ENCODE data around the gene BGN. TPM values are rescaled to one million over a fixed set of nuclear protein-coding genes. Genes with fewer than 3 reads are reported as not detected.
A peak's percentile ranks its signal among the peaks of the same experiment; 100 is the strongest.

BGN gene
- total and polyA plus RNA-seq, 2 donors from 2014 or later = 164 to 288 TPM

DNA sequence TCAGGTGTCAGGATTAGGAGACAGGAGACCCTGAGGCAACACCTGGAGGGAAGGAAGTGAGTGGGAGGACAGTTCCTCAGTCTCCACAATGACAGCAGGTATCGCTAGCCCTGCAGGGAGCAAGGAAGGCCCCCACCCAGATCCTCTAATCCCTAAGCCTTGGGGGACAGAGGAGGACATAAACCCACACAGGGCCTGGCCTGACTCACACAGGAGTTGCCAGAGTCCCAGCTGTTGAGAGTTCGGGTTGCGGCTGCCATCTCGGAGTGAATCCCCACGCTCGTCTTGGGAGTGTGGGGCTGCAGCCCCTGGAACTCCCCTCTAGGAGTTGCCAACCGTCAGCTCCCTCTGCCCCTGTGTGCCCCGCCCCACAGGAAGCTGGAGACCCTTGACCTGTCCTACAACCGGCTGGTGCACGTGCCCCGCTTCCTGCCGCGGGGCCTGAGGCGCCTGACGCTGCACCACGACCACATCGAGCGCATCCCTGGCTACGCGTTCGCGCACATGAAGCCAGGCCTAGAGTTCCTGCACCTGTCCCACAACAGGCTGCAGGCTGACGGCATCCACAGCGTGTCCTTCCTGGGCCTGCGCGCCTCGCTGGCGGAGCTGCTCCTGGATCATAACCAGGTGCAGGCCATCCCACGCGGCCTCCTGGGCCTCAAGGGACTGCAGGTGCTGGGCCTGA is 9.2 kb upstream of the BGN start:
- H3K27me3 ChIP-seq (ENCODE audit: control insufficient read depth, insufficient read depth, low read length) = no peaks in the 10 kb centered on the region
- no peak overlapping the region for H3K4me3 ChIP-seq (ENCODE audit: low read length in 3 of 3)
- peaks cover 0 to 6% (median 0%) of the 10 kb centered on the region in 3 donors for H3K4me1 ChIP-seq (ENCODE audit: control insufficient read depth in 2 of 3, insufficient read depth in 2 of 3, low read depth in 1 of 3, low read length in 3 of 3)
- no peak for FAIRE-seq
- no peak for DNase-seq
- H3K9me3 ChIP-seq (ENCODE audit: control insufficient read depth in 2 of 3, insufficient read depth in 1 of 3, low read length in 3 of 3) = no peaks in the 10 kb centered on the region
- H3K36me3 ChIP-seq (ENCODE audit: control insufficient read depth in 2 of 3, insufficient read depth in 3 of 3, low read length in 3 of 3) = no peaks in the 10 kb centered on the region
- H3K27ac ChIP-seq (ENCODE audit: low read depth in 2 of 2, low read length in 2 of 2) = no peak overlapping the region
- TF ChIP-seq, protein P1, sequence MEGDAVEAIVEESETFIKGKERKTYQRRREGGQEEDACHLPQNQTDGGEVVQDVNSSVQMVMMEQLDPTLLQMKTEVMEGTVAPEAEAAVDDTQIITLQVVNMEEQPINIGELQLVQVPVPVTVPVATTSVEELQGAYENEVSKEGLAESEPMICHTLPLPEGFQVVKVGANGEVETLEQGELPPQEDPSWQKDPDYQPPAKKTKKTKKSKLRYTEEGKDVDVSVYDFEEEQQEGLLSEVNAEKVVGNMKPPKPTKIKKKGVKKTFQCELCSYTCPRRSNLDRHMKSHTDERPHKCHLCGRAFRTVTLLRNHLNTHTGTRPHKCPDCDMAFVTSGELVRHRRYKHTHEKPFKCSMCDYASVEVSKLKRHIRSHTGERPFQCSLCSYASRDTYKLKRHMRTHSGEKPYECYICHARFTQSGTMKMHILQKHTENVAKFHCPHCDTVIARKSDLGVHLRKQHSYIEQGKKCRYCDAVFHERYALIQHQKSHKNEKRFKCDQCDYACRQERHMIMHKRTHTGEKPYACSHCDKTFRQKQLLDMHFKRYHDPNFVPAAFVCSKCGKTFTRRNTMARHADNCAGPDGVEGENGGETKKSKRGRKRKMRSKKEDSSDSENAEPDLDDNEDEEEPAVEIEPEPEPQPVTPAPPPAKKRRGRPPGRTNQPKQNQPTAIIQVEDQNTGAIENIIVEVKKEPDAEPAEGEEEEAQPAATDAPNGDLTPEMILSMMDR (IDR thresholded peaks at IDR 0.05; ENCODE audit: borderline replicate concordance, extremely low read depth, insufficient read depth) = no peak
- H3K9ac ChIP-seq (ENCODE audit: low read length in 3 of 3) = no peak overlapping the region
- intact Hi-C loops (cut with DNase I) = no loop called here

DNA sequence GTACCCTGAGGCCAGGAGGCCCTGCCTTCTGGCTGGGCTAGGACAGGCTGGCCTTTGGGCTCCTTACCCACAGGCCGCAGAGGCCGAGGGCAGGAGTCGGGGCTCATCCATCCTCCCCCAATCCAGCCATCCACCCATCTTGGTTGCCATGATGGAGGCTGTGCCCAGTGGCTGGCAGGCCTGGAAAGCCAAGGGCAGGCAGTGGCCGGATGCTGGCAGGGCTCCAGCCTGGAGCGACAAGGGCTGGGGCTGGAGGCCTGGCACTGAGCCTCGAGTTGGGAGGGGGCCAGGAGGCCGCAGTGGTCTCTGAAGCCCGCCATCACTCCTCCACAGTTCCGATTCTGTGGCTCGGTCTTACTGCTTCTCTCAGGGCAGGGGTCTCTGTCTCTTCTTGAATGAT is 8.6 kb upstream of the BGN start:
- FAIRE-seq = no peak
- Histone ChIP-seq H3K9me3 (ENCODE audit: control insufficient read depth in 2 of 3, insufficient read depth in 1 of 3, low read length in 3 of 3) (no peaks in the 10 kb centered on the region), H3K9ac (ENCODE audit: low read length in 3 of 3) (no peak overlapping the region), H3K27me3 (ENCODE audit: control insufficient read depth, insufficient read depth, low read length) (no peaks in the 10 kb centered on the region), H3K36me3 (ENCODE audit: control insufficient read depth in 2 of 3, insufficient read depth in 3 of 3, low read length in 3 of 3) (no peaks in the 10 kb centered on the region), H3K27ac (ENCODE audit: low read depth in 2 of 2, low read length in 2 of 2) (no peak overlapping the region), H3K4me3 (ENCODE audit: low read length in 3 of 3) (no peak overlapping the region), H3K4me1 (ENCODE audit: control insufficient read depth in 2 of 3, insufficient read depth in 2 of 3, low read depth in 1 of 3, low read length in 3 of 3) (peaks cover 0 to 6% (median 0%) of the 10 kb centered on the region in 3 donors)
- TF ChIP-seq, protein P1 (IDR thresholded peaks at IDR 0.05; ENCODE audit: borderline replicate concordance, extremely low read depth, insufficient read depth) = no peak
- intact Hi-C loops (cut with DNase I) = no loop called here
- DNase-seq = no peak

DNA sequence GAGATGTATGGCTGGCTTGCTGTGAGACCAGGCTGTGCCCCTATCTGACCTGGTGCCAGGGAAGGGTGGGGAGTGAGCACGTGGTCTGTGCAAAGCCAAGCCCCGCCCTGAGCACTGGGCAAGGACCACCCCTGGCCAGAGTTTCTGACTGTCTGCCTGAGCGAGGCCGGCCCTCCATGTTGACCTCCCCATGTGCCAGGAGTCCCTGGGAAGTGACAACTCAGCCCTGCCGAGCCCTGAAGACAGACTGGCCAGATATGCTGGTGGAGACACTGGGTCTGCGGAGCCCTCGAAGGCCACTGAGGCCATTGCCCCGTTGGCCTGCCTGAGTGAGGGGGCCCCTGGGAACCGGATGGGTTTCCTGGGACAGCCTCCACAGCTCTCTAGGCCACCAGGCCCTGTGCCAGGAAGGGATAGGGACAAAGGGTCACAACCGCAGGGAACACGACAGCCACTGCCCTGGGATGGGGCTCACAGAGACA is 7.1 kb upstream of the BGN start:
- TF ChIP-seq, protein P1 (IDR thresholded peaks at IDR 0.05; ENCODE audit: borderline replicate concordance, extremely low read depth, insufficient read depth) = no peak
- no peaks in the 10 kb centered on the region for H3K36me3 ChIP-seq (ENCODE audit: control insufficient read depth in 2 of 3, insufficient read depth in 3 of 3, low read length in 3 of 3)
- H3K4me1 ChIP-seq (ENCODE audit: control insufficient read depth in 2 of 3, insufficient read depth in 2 of 3, low read depth in 1 of 3, low read length in 3 of 3) = peaks cover 0 to 13% (median 0%) of the 10 kb centered on the region in 3 donors
- H3K27ac ChIP-seq (ENCODE audit: low read depth in 2 of 2, low read length in 2 of 2) = peak overlapping the region; percentile 43 to 52
- no peak overlapping the region for H3K4me3 ChIP-seq (ENCODE audit: low read length in 3 of 3)
- intact Hi-C loops (cut with DNase I) = no loop called here
- H3K9me3 ChIP-seq (ENCODE audit: control insufficient read depth in 2 of 3, insufficient read depth in 1 of 3, low read length in 3 of 3) = no peaks in the 10 kb centered on the region
- FAIRE-seq (no peak), DNase-seq (peak in 1 of 5 donors; percentile 86)
- H3K9ac ChIP-seq (ENCODE audit: low read length in 3 of 3) = no peak overlapping the region
- no peaks in the 10 kb centered on the region for H3K27me3 ChIP-seq (ENCODE audit: control insufficient read depth, insufficient read depth, low read length)

Measured in kidney (tissue), 14 donors.